Measurements from ENCODE around the gene KRT14.
"Not testable (repeated sequence)": the region's sequence is repeated elsewhere in the genome, so short reads cannot be mapped to it uniquely, and the experiment has no call there.

DNA sequence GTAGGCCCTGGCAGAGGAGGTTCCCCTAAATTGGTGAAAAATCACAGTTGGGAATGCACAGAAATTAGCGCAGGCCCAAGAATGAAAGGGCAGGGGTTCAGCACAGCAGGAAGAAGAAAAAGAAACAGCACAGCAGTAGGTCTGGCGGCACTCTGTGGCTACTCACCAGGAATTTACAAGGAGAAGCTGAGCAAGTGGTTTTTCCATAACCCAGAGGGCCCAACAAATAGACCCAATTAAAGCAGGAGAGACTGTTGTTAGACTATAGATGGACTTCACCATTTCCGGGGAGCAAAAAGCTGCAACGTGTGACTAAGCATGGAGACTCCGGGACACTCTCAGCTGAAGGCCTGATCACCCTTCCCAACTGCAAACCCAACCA is 40.2 kb upstream of the KRT14 start:
- TF ChIP-seq POLR2A, POLR2AphosphoS5 (IDR thresholded peaks at IDR 0.05): not testable (repeated sequence)
- TF ChIP-seq, protein P1, sequence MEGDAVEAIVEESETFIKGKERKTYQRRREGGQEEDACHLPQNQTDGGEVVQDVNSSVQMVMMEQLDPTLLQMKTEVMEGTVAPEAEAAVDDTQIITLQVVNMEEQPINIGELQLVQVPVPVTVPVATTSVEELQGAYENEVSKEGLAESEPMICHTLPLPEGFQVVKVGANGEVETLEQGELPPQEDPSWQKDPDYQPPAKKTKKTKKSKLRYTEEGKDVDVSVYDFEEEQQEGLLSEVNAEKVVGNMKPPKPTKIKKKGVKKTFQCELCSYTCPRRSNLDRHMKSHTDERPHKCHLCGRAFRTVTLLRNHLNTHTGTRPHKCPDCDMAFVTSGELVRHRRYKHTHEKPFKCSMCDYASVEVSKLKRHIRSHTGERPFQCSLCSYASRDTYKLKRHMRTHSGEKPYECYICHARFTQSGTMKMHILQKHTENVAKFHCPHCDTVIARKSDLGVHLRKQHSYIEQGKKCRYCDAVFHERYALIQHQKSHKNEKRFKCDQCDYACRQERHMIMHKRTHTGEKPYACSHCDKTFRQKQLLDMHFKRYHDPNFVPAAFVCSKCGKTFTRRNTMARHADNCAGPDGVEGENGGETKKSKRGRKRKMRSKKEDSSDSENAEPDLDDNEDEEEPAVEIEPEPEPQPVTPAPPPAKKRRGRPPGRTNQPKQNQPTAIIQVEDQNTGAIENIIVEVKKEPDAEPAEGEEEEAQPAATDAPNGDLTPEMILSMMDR (IDR thresholded peaks at IDR 0.05): not testable (repeated sequence)
